Erythroblast (primary cell): ENCODE data around the gene ZNRF2.

Experiments used
- DNase-seq, 2 experiments: peaks; one replicate each; lab custom pipeline; 2025; lab: John Stamatoyannopoulos, UW
- GATA1 ChIP-seq: IDR thresholded peaks from 2 replicates; pipeline ENCODE4 v1.6.1; 2011; ENCODE audit warnings: low read depth, mild to moderate bottlenecking, control low read depth, low read length, moderate library complexity
- POLR2A ChIP-seq: IDR thresholded peaks from 2 replicates; pipeline ENCODE4 v1.6.1; 2011; ENCODE audit warnings: mild to moderate bottlenecking, low read length

Gene ZNRF2

GRCh38 chr7:30347226-30348082, 63.1 kb downstream of the ZNRF2 start:
- TF ChIP-seq GATA1 (no peak), POLR2A (no peak)
- DNase-seq = no peak

- TF ChIP-seq POLR2A (no peak), GATA1 (no peak)
- peak; percentile 68 to 71 for DNase-seq
These were observed 63.7 kb downstream of the ZNRF2 start for GRCh38 chr7:30348083-30348560.

GRCh38 chr7:30349170-30349569, 64.8 kb downstream of the ZNRF2 start:
- TF ChIP-seq GATA1 (no peak), POLR2A (no peak)

GRCh38 chr7:30349816-30350215, 65.4 kb downstream of the ZNRF2 start:
- no peak for DNase-seq
- TF ChIP-seq GATA1 = no peak
- no peak for TF ChIP-seq POLR2A

More at GRCh38 chr7:30349170-30349569, 64.8 kb downstream of the ZNRF2 start:
- peak; percentile 15 to 37 for DNase-seq

- TF ChIP-seq POLR2A (no peak), GATA1 (no peak)
- peak; percentile 42 to 66 for DNase-seq
These were observed 66.9 kb downstream of the ZNRF2 start for GRCh38 chr7:30351286-30351685.

GRCh38 chr7:30351724-30352123, 67.3 kb downstream of the ZNRF2 start:
- TF ChIP-seq GATA1 (no peak), POLR2A (no peak)
- no peak for DNase-seq

GRCh38 chr7:30352169-30352568, 67.8 kb downstream of the ZNRF2 start:
- TF ChIP-seq POLR2A (no peak), GATA1 (no peak)
- peak in 1 of 2 experiments; percentile 8 for DNase-seq

GRCh38 chr7:30353532-30353931, 69.1 kb downstream of the ZNRF2 start:
- TF ChIP-seq POLR2A = no peak
- TF ChIP-seq GATA1 = no peak
- no peak for DNase-seq

- TF ChIP-seq POLR2A (no peak), GATA1 (no peak)
- DNase-seq = no peak
These were observed 69.7 kb downstream of the ZNRF2 start for GRCh38 chr7:30353932-30354607.

- DNase-seq = no peak
- TF ChIP-seq GATA1 (no peak), POLR2A (no peak)
These were observed 70.4 kb downstream of the ZNRF2 start for GRCh38 chr7:30354791-30355190.

GRCh38 chr7:30359957-30360356, 75.6 kb downstream of the ZNRF2 start:
- DNase-seq = no peak
- TF ChIP-seq POLR2A (no peak), GATA1 (no peak)

- no peak for TF ChIP-seq POLR2A
- no peak for TF ChIP-seq GATA1
These were observed 79.6 kb downstream of the ZNRF2 start for GRCh38 chr7:30363778-30364563.

GRCh38 chr7:30364773-30365172, 80.4 kb downstream of the ZNRF2 start:
- TF ChIP-seq GATA1 (no peak), POLR2A (no peak)
- no peak for DNase-seq

More at GRCh38 chr7:30363778-30364563, 79.6 kb downstream of the ZNRF2 start:
- peak; percentile 54 to 73 for DNase-seq
